ACHN (cell line): ENCODE measurements around the gene ELMOD3.
"Not testable (repeated sequence)": the region's sequence is repeated elsewhere in the genome, so short reads cannot be mapped to it uniquely, and the experiment has no call there.

Source experiments
- DNase-seq: peaks from one replicate; pipeline ENCODE4 v3.0.0-alpha.2; 2015
- in situ Hi-C: cut with HindIII; loops from 2 replicates; pipeline ENCODE4 v1.10.0; 2017; ENCODE audit warnings: low sequenced_read_pairs, low pct_ligation_motif_present, low pct_unique_long_range_greater_than_20kb

ELMOD3 gene

DNA sequence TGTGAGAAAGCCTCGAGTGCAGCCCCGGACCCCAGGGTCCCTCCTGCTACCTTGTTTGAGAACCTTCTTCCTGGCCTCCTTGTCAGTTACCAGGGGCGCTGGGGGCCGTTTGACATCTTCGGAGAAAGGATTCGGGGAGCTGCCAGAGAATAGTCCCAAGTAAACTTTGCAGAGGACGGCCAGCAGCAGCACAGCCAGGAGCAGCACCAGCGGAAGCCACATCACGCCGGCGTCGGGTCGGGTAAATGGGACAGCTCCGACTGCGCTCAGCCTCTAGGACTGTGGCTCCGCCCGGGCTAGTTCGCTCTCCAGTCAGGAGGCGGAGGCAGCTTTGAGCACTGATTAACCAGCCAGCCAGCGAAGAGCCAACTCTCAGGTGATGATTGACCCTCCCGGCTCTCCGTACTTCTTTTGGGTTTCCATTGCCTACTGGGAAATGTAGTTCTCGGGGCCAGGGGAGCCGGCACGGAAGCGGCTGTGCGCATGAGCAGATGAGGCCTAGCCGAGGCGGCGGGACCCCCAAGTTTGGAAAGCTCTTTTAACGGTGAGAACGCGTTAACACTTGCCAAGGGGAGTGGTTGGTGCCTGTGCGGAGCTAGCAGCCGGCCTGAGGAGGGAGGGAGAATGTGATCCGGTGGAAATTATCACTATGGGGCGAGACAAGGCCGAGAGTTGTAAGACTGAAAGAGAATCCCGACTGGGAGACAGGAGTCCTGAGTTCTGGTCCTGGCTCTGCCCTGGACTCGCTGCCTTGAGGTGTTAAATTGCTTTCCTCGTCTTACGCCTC, at the start of gene ELMOD3, which contains the start of gene RETSAT:
TSS of gene ELMOD3 (plus strand) at position 484 of the 787 bp plus-strand sequence. CDS start 2,430 bp downstream, outside the sequence.
TSS of gene RETSAT (minus strand) at position 243 of the 787 bp plus-strand sequence. CDS start at position 222, 21 bp downstream.
- DNase-seq: peak; percentile 99
- in situ Hi-C loops: no loop called here

DNA sequence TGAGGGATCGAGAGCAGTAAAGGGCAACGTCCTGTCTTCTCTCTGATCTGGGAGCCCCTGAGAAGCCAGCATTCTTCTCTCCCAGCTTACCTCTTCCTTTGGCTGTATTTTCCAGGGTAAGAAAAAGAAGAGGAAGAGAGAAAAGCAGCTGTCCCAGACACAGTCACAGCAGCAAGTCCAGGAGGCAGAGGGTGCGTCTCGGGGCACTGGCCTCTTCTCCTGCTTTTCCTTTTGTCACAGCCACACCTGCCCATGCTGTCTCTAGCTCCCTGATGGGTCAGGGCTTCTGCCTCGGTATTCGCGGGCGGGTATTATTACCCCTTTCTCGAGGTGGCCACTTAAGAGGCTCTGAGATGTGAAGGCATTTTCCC, 47.1 kb upstream of the ELMOD3 start:
- in situ Hi-C loops: no loop called here
- no peak for DNase-seq

GRCh38 chr2:85308201-85308600, 46.4 kb upstream of the ELMOD3 start:
- in situ Hi-C loops: no loop called here
- peak; percentile 16 for DNase-seq

- in situ Hi-C loops: no loop called here
- DNase-seq: peak; percentile 99
These were observed 45.5 kb upstream of the ELMOD3 start for GRCh38 chr2:85308896-85309555.

- in situ Hi-C loops: no loop called here
- peak; percentile 20 for DNase-seq
These were observed 44.8 kb upstream of the ELMOD3 start for GRCh38 chr2:85309699-85310321.

GRCh38 chr2:85310330-85310729, 44.2 kb upstream of the ELMOD3 start:
- peak; percentile 61 for DNase-seq
- in situ Hi-C loops: no loop called here

GRCh38 chr2:85312404-85312803, 42.2 kb upstream of the ELMOD3 start:
- in situ Hi-C loops: no loop called here
- peak; percentile 68 for DNase-seq

- in situ Hi-C loops: no loop called here
- no peak for DNase-seq
These were observed 39.7 kb upstream of the ELMOD3 start for GRCh38 chr2:85314884-85315242.

DNA sequence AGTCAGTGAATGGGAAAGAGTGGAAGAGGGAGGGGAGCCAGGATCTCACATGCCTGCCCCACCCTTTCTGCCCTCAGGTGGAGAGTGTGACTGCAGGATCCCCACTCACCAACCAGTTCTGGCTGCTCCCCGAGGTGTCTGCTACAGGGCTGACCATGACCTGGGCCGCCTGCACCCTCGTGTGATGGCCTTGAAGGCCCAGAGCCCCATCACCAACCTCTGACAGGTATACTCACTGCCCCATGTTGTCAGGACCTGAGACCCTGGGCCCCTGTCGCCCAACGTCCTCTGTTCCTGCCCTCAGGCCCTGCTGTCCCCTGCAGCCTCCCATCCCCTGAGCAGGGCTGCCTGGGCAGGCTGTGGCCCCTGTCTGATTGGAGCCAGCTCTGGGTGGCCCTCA, 38.6 kb upstream of the ELMOD3 start:
- in situ Hi-C loops, DNase-seq: not testable (repeated sequence)

GRCh38 chr2:85318222-85319074, 36.1 kb upstream of the ELMOD3 start:
- in situ Hi-C loops: no loop called here
- no peak for DNase-seq

DNA sequence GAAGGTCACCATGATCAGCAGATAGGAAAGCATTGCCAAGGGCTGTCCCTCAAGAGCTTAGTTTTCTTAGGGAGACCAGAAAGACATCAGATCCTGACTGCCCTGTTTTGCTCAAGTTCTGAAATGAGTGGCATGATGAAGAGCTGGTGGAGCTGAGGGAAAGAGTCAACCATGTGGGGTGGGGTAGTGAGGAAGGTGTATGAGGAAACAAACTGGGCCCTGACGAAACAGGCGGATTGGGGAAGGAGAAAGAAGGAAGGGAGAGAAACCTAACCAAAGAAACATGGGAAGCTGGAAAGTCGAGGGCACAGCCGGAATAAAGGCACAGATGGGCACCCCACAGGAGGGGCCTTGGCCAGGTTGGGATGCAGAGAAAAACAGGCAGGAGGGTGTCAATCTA, 34.8 kb upstream of the ELMOD3 start:
- in situ Hi-C loops: no loop called here
- no peak for DNase-seq

DNA sequence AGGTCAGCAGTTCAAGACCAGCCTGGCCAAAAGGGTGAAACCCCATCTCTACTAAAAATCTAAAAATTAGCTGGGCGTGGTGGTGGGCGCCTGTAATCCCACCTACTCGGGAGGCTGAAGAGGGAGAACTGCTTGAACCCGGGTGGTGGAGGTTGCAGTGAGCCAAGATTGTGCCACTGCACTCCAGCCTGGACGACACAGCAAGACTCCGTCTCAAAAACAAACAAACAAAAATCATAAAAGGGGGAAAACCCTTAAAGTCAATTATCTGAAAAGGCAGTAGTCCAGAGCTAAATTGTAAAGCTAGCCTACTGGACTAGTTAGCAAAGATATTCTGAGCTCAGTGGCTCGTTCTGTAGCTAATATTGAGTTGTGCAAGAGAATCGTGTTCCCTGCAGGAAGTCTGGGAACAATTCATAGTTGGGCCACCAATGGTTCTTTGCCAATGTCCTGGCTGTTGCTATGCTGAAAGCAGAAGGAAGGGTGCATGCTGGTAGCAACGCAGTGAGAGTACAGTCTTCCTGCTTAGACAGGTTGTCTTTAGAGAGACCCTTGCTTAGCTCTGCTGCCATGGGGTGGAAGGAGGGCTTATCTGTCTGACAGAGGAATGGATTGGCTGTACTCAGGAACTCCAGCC, 31.1 kb upstream of the ELMOD3 start:
- in situ Hi-C loops: no loop called here
- DNase-seq: no peak

GRCh38 chr2:85323988-85324367, 30.6 kb upstream of the ELMOD3 start:
- DNase-seq, in situ Hi-C loops: not testable (repeated sequence)

DNA sequence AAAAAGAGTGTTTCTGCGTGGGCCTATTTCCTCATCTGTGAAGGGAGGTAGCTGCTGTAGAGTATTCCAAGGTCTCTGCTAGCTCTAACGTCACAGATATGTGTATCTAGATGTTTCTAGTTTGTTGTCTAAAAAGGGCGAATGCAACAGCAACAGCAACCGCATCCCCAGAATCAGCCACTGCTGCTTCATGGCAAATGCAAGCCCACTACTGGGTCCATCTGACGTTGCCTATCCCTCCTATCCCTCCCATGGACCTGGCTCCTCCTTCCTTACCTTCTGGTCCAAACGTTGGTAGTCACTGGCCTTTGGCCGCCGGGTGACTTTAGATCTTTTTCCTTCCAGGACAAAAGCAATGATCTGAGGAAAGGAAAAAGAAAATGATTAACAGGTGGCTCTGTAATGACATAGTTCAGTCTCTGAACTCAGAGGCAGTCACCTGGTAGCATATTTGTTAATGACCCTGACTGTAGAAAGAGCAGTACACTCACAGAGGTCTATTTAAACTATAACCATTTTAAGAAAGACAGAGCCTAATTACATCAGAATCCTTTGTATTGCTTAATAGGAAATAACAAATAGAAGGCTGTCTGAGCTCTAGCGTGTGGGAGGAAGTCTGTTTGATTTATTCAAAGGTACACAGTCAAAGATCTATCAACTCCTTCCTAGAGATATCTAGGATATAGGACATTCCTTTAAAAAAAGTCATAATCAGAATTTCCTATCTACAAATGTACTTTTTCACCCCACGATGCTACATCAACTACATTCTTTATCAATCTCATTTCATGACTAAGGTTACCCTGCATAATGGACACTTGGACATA, 29.7 kb upstream of the ELMOD3 start:
- peak; percentile 26 for DNase-seq
- in situ Hi-C loops: no loop called here

DNA sequence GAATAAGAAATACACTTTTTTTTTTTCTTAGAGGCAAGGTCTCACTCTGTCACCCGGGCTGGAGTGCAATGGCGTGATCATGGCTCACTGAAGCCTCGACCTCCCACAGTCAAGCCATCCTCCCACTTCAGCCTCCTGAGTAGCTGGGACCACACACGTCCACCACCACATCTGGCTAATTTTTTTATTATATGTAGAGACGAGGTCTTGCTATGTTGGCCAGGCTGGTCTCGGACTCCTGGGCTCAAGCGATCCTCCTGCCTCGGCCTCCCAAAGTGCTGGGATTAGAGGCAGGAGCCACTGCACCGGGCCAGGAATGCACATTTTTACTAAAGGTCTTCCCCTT, 29.1 kb upstream of the ELMOD3 start:
- DNase-seq: no peak

GRCh38 chr2:85326406-85327159, 28.0 kb upstream of the ELMOD3 start:
- in situ Hi-C loops: no loop called here
- DNase-seq: no peak

More for the DNA sequence above, 29.1 kb upstream of the ELMOD3 start:
- in situ Hi-C loops: no loop called here
